ENCODE data around the gene MTFR1L. TPM values are rescaled to one million over a fixed set of nuclear protein-coding genes. Genes with fewer than 3 reads are reported as not detected.

MTFR1L gene
- total RNA-seq, 1 donor from 2014 or later: 55.0 TPM

GRCh38 chr1:25862785-25863485 lies 43.2 kb downstream of the MTFR1L start:
- no peak overlapping the region for H3K4me3 Mint-ChIP-seq (ENCODE audit: low read depth)

DNA sequence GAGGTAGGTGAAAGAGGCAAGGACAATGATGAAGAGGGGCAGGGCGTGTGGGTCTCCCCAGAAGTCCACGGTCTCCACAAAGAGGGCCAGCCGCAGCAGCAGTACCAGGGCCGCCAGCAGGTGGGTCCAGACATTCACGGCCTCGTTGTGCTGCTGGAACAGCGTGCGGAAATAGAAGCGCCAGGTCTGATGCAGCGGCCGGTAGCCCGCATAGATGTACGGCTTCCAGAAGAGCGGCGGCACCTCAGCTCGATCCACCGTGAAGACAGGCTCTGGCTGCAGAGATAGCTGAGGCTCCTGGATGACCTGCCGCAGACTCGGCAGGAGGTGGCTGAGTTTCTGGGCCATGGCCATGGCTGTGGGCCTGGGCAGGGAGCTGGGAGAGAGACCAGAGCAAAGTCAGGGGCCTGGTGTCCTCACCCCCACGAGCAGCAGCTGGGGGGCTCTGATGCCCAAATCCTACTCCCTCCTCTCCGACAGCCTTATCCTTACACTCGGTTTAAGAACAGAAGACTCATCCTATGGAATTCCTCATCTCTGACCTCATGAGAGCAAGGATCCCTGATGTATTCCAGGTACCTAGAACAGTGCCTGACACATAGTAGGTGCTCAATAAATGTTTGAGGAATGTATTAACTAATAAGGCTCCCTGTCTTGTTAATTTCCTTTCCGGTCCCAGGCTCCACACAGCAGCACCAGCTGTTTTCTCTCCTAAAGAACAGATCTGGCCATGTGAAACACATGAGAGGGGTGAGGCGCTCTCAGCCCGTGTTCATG lies 43.9 kb downstream of the MTFR1L start:
- Mint-ChIP-seq H3K36me3 (ENCODE audit: insufficient read depth) (peaks cover 15% of the 10 kb centered on the region), H3K9me3 (ENCODE audit: low read depth) (no peaks in the 10 kb centered on the region), H3K4me1 (ENCODE audit: low read depth) (peaks cover 35% of the 10 kb centered on the region), H3K27ac (no peak overlapping the region), H3K27me3 (no peaks in the 10 kb centered on the region), H3K4me3 (ENCODE audit: low read depth) (no peak overlapping the region)
- DNase-seq (ENCODE audit: low spot score, unreplicated experiment): no peak
- TF ChIP-seq CTCF (IDR thresholded peaks at IDR 0.05; ENCODE audit: unreplicated experiment): no peak

More at GRCh38 chr1:25862785-25863485, 43.2 kb downstream of the MTFR1L start:
- H3K4me1 Mint-ChIP-seq (ENCODE audit: low read depth): peaks cover 37% of the 10 kb centered on the region
- H3K27ac Mint-ChIP-seq: no peak overlapping the region
- no peak for DNase-seq (ENCODE audit: low spot score, unreplicated experiment)
- no peaks in the 10 kb centered on the region for H3K9me3 Mint-ChIP-seq (ENCODE audit: low read depth)
- H3K36me3 Mint-ChIP-seq (ENCODE audit: insufficient read depth): peaks cover 15% of the 10 kb centered on the region
- no peak for TF ChIP-seq CTCF (IDR thresholded peaks at IDR 0.05; ENCODE audit: unreplicated experiment)
- no peaks in the 10 kb centered on the region for H3K27me3 Mint-ChIP-seq

DNA sequence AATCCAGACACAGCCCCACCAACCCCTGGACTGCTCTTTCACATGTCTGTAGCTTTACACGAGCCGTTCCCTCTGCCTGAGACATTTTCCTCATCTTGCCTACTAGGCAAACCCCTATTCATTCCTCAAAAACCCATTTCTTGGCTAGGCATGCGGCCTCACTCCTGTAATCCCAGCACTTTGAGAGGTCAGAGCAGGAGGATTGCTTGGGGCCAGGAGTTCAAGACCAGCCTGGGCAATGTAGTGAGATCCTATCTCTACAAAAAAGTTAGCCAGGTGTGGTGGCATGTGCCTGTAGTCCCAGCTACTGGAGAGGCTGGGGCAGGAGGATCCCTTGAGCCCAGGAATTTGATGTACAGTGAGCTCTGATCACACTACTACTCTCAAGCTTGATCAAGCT lies 44.7 kb downstream of the MTFR1L start:
- Mint-ChIP-seq H3K9me3 (ENCODE audit: low read depth) (no peaks in the 10 kb centered on the region), H3K4me3 (ENCODE audit: low read depth) (no peak overlapping the region), H3K27me3 (no peaks in the 10 kb centered on the region), H3K27ac (no peak overlapping the region), H3K36me3 (ENCODE audit: insufficient read depth) (peaks cover 15% of the 10 kb centered on the region), H3K4me1 (ENCODE audit: low read depth) (peaks cover 30% of the 10 kb centered on the region)
- no peak for TF ChIP-seq CTCF (IDR thresholded peaks at IDR 0.05; ENCODE audit: unreplicated experiment)
- DNase-seq (ENCODE audit: low spot score, unreplicated experiment): no peak

- TF ChIP-seq CTCF (IDR thresholded peaks at IDR 0.05; ENCODE audit: unreplicated experiment): no peak
- DNase-seq (ENCODE audit: low spot score, unreplicated experiment): no peak
- H3K27ac Mint-ChIP-seq: peak overlapping the region; percentile 37
- H3K9me3 Mint-ChIP-seq (ENCODE audit: low read depth): no peaks in the 10 kb centered on the region
- H3K36me3 Mint-ChIP-seq (ENCODE audit: insufficient read depth): peaks cover 15% of the 10 kb centered on the region
- H3K27me3 Mint-ChIP-seq: no peaks in the 10 kb centered on the region
- no peak overlapping the region for H3K4me3 Mint-ChIP-seq (ENCODE audit: low read depth)
- H3K4me1 Mint-ChIP-seq (ENCODE audit: low read depth): peaks cover 26% of the 10 kb centered on the region
Observed at GRCh38 chr1:25866288-25866687, 46.5 kb downstream of the MTFR1L start.

GRCh38 chr1:25867210-25867991 lies 47.6 kb downstream of the MTFR1L start:
- H3K9me3 Mint-ChIP-seq (ENCODE audit: low read depth): no peaks in the 10 kb centered on the region
- peaks cover 17% of the 10 kb centered on the region for H3K4me1 Mint-ChIP-seq (ENCODE audit: low read depth)
- H3K36me3 Mint-ChIP-seq (ENCODE audit: insufficient read depth): peaks cover 14% of the 10 kb centered on the region
- DNase-seq (ENCODE audit: low spot score, unreplicated experiment): no peak
- H3K4me3 Mint-ChIP-seq (ENCODE audit: low read depth): peak overlapping the region; percentile 14
- H3K27ac Mint-ChIP-seq: peak overlapping the region; percentile 80
- H3K27me3 Mint-ChIP-seq: no peaks in the 10 kb centered on the region
- no peak for TF ChIP-seq CTCF (IDR thresholded peaks at IDR 0.05; ENCODE audit: unreplicated experiment)

Measured in progenitor cell of endocrine pancreas (in vitro differentiated cells).